ENCODE results near the gene ABHD4.
A peak's percentile ranks its signal among the peaks of the same experiment; 100 is the strongest.

Gene ABHD4

GRCh38 chr14:22653012-22653621, 55.0 kb downstream of the ABHD4 start:
- H3K9me3 ChIP-seq (ENCODE audit: low read depth, low read length): no peaks in the 10 kb centered on the region
- no peaks in the 10 kb centered on the region for H3K36me3 ChIP-seq (ENCODE audit: insufficient read depth, low read length)
- no peak for DNase-seq (ENCODE audit: low read depth, low spot score)
- no peak overlapping the region for H3K27ac ChIP-seq
- no peak for TF ChIP-seq POLR2AphosphoS5 (IDR thresholded peaks at IDR 0.05; ENCODE audit: borderline replicate concordance, low read depth, low read length)
- TF ChIP-seq EZH2 (IDR thresholded peaks at IDR 0.05): no peak
- TF ChIP-seq FOXP2 (optimal IDR thresholded peaks at IDR 0.05; ENCODE audit: control extremely low read depth, extremely low read length, insufficient read depth): no peak
- no peak overlapping the region for H3K4me3 ChIP-seq
- no peak overlapping the region for H3K9ac ChIP-seq (ENCODE audit: insufficient read length)

DNA sequence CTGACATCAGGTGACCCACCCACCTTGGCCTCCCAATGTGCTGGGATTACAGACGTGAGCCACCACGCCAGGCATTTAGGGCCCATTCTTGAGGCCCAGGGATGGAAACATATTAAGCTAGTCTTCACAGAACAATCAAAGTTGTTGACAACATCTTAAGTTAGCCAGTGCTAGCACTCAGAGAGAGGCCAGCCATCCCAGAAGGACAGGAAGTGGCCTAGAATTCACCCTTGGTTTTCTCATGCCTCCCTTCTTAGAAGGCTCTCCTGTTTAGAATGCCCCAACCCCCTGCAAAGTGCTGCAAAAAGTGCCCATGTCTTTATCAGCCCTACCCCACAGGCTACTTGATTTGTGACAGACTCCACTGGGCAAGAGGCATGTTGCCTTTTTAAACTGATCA, 58.1 kb downstream of the ABHD4 start:
- TF ChIP-seq FOXP2 (optimal IDR thresholded peaks at IDR 0.05; ENCODE audit: control extremely low read depth, extremely low read length, insufficient read depth) (no peak), EZH2 (IDR thresholded peaks at IDR 0.05) (no peak), POLR2AphosphoS5 (IDR thresholded peaks at IDR 0.05; ENCODE audit: borderline replicate concordance, low read depth, low read length) (no peak)
- no peaks in the 10 kb centered on the region for H3K36me3 ChIP-seq (ENCODE audit: insufficient read depth, low read length)
- H3K4me3 ChIP-seq: no peak overlapping the region
- no peak overlapping the region for H3K9ac ChIP-seq (ENCODE audit: insufficient read length)
- DNase-seq (ENCODE audit: low read depth, low spot score): no peak
- H3K9me3 ChIP-seq (ENCODE audit: low read depth, low read length): no peaks in the 10 kb centered on the region
- H3K27ac ChIP-seq: peak overlapping the region; percentile 80

GRCh38 chr14:22656945-22657731, 59.0 kb downstream of the ABHD4 start:
- TF ChIP-seq FOXP2 (optimal IDR thresholded peaks at IDR 0.05; ENCODE audit: control extremely low read depth, extremely low read length, insufficient read depth) (no peak), POLR2AphosphoS5 (IDR thresholded peaks at IDR 0.05; ENCODE audit: borderline replicate concordance, low read depth, low read length) (no peak)
- Histone ChIP-seq H3K27ac (peak overlapping the region; percentile 80), H3K36me3 (ENCODE audit: insufficient read depth, low read length) (no peaks in the 10 kb centered on the region), H3K9me3 (ENCODE audit: low read depth, low read length) (no peaks in the 10 kb centered on the region), H3K9ac (ENCODE audit: insufficient read length) (no peak overlapping the region), H3K4me3 (peak overlapping the region; percentile 58)
- peak; percentile 70 for DNase-seq (ENCODE audit: low read depth, low spot score)

DNA sequence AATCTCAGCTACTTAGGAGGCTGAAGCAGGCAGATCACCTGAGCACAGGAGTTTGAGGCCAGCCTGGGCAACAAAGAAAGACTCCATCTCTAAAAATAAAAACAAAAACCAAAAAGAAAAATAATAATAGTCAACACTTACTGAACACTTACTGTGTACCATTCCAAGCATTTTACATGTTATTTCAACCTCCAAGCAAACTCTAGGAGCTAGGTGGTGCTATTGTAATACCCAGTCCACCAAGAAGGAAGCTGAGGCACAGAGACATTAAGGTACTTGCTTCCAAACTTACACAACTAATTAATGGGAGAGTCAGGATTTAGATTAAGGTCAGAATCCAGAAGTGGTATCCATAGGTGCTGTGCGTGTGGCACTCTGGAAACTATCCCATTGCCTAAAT, 59.8 kb downstream of the ABHD4 start:
- TF ChIP-seq EZH2 (IDR thresholded peaks at IDR 0.05) (no peak), FOXP2 (optimal IDR thresholded peaks at IDR 0.05; ENCODE audit: control extremely low read depth, extremely low read length, insufficient read depth) (no peak), POLR2AphosphoS5 (IDR thresholded peaks at IDR 0.05; ENCODE audit: borderline replicate concordance, low read depth, low read length) (no peak)
- Histone ChIP-seq H3K9me3 (ENCODE audit: low read depth, low read length) (no peaks in the 10 kb centered on the region), H3K4me3 (peak overlapping the region; percentile 58; the same call in 1 of the 2 replicates), H3K36me3 (ENCODE audit: insufficient read depth, low read length) (no peaks in the 10 kb centered on the region), H3K9ac (ENCODE audit: insufficient read length) (no peak overlapping the region), H3K27ac (peak overlapping the region; percentile 80)
- DNase-seq (ENCODE audit: low read depth, low spot score): no peak

- Histone ChIP-seq H3K4me3 (no peak overlapping the region), H3K36me3 (ENCODE audit: insufficient read depth, low read length) (no peaks in the 10 kb centered on the region), H3K9me3 (ENCODE audit: low read depth, low read length) (no peaks in the 10 kb centered on the region), H3K9ac (ENCODE audit: insufficient read length) (no peak overlapping the region), H3K27ac (no peak overlapping the region)
- TF ChIP-seq EZH2 (IDR thresholded peaks at IDR 0.05) (no peak), POLR2AphosphoS5 (IDR thresholded peaks at IDR 0.05; ENCODE audit: borderline replicate concordance, low read depth, low read length) (no peak), FOXP2 (optimal IDR thresholded peaks at IDR 0.05; ENCODE audit: control extremely low read depth, extremely low read length, insufficient read depth) (no peak)
- no peak for DNase-seq (ENCODE audit: low read depth, low spot score)
Measured at GRCh38 chr14:22658946-22659345, 60.8 kb downstream of the ABHD4 start.

GRCh38 chr14:22660654-22661053, 62.6 kb downstream of the ABHD4 start:
- TF ChIP-seq EZH2 (IDR thresholded peaks at IDR 0.05): no peak
- TF ChIP-seq FOXP2 (optimal IDR thresholded peaks at IDR 0.05; ENCODE audit: control extremely low read depth, extremely low read length, insufficient read depth): no peak
- no peak for TF ChIP-seq POLR2AphosphoS5 (IDR thresholded peaks at IDR 0.05; ENCODE audit: borderline replicate concordance, low read depth, low read length)
- Histone ChIP-seq H3K27ac (no peak overlapping the region), H3K36me3 (ENCODE audit: insufficient read depth, low read length) (no peaks in the 10 kb centered on the region), H3K9me3 (ENCODE audit: low read depth, low read length) (no peaks in the 10 kb centered on the region), H3K9ac (ENCODE audit: insufficient read length) (no peak overlapping the region), H3K4me3 (no peak overlapping the region)
- no peak for DNase-seq (ENCODE audit: low read depth, low spot score)
